Coronary artery (tissue), 2 donors: ENCODE measurements around the gene KCNG2.

Source experiments
- DNase-seq: peaks from one replicate; pipeline ENCODE4 v3.0.0-alpha.2; 2017; ENCODE audit warnings: low spot score
- H3K27ac ChIP-seq, 2 donors: fragments of 200-600 bp; sonication (generic); one replicate each; pipeline ENCODE4 v1.5.1; 2016 to 2019
- H3K4me3 ChIP-seq: fragments of 200-600 bp; sonication (generic); 2 replicates; pipeline ENCODE4 v1.5.1; 2016; ENCODE audit warnings: mild to moderate bottlenecking, moderate library complexity
- CTCF ChIP-seq: fragments of 200-600 bp; sonication (generic); IDR thresholded peaks from one replicate; pipeline ENCODE4 v1.5.1; 2019; ENCODE audit warnings: antibody characterized with exemption

KCNG2 gene

GRCh38 chr18:79889569-79889968, 91.8 kb downstream of the KCNG2 start:
- no peak for DNase-seq
- Histone ChIP-seq H3K4me3 (no peak overlapping the region), H3K27ac (no peak overlapping the region)
- TF ChIP-seq CTCF = no peak

- DNase-seq = no peak
- no peak for TF ChIP-seq CTCF
- Histone ChIP-seq H3K4me3 (no peak overlapping the region), H3K27ac (no peak overlapping the region)
These were observed 92.9 kb downstream of the KCNG2 start for GRCh38 chr18:79890674-79891073.

- H3K27ac ChIP-seq = no peak overlapping the region
- no peak overlapping the region for H3K4me3 ChIP-seq
- no peak for TF ChIP-seq CTCF
- DNase-seq = no peak
These were observed 99.0 kb downstream of the KCNG2 start for GRCh38 chr18:79896738-79897137.

GRCh38 chr18:79897940-79898625, 100.3 kb downstream of the KCNG2 start:
- Histone ChIP-seq H3K4me3 (no peak overlapping the region), H3K27ac (no peak overlapping the region)
- no peak for DNase-seq
- TF ChIP-seq CTCF = no peak

GRCh38 chr18:79898952-79899608, 101.3 kb downstream of the KCNG2 start:
- no peak for TF ChIP-seq CTCF
- Histone ChIP-seq H3K4me3 (no peak overlapping the region), H3K27ac (no peak overlapping the region)
- no peak for DNase-seq

- H3K4me3 ChIP-seq = no peak overlapping the region
- no peak for DNase-seq
- TF ChIP-seq CTCF = no peak
- H3K27ac ChIP-seq = no peak overlapping the region
These were observed 102.1 kb downstream of the KCNG2 start for GRCh38 chr18:79899609-79900445.
